PC-3 (cell line): ENCODE measurements around the gene KCNQ1. TPM values are rescaled to one million over a fixed set of nuclear protein-coding genes. Genes with fewer than 3 reads are reported as not detected.

Experiments used
- ATAC-seq: fragments of 200-7000 bp; cut with Tn5 transposase; 2 replicates; pipeline ENCODE4 v1.9.1; 2020; ENCODE audit warnings: mild to moderate bottlenecking, moderate library complexity
- BruUV-seq: library from RNA; stranded (reverse); fragments of 400-500 nt; replicated peaks from 2 replicates; lab custom pipeline; 2021; lab: Mats Ljungman, UMichigan
- CTCF ChIA-PET: fragments of 300-600 bp; sonication (Branson Sonifier 250); formaldehyde crosslinking; loops from one replicate; lab custom pipeline; 2022; ENCODE audit warnings: antibody characterized with exemption; lab: Charles Lee
- POLR2A ChIA-PET: fragments of 300-600 bp; sonication (Branson Sonifier 250); formaldehyde crosslinking; loops from one replicate; lab custom pipeline; 2022; ENCODE audit warnings: antibody characterized with exemption; ENCODE audit not compliant: unreplicated experiment; lab: Charles Lee
- DNase-seq: peaks from one replicate; pipeline ENCODE4 v3.0.0-alpha.2; 2015
- H2AFZ ChIP-seq: fragments of 300-600 bp; sonication (generic); 2 replicates; pipeline ENCODE4 v1.6.0; 2016; ENCODE audit warnings: antibody characterized with exemption, low read length
- H3F3A ChIP-seq: fragments of 300-600 bp; sonication (generic); one replicate; pipeline ENCODE4 v1.6.0; 2017; ENCODE audit warnings: antibody characterized with exemption, low read length, control low read depth, mild to moderate bottlenecking; ENCODE audit not compliant: unreplicated experiment
- H3K27ac ChIP-seq: fragments of 300-600 bp; sonication (generic); 2 replicates; pipeline ENCODE4 v1.5.1; 2016; ENCODE audit warnings: mild to moderate bottlenecking, low read length
- H3K27me3 ChIP-seq: fragments of 300-600 bp; sonication (generic); 2 replicates; pipeline ENCODE4 v1.6.1; 2016; ENCODE audit warnings: low read length, mixed read lengths
- H3K36me3 ChIP-seq: fragments of 300-600 bp; sonication (generic); 2 replicates; pipeline ENCODE4 v1.6.1; 2016; ENCODE audit warnings: low read depth, mixed run types, low read length, mixed read lengths
- H3K4me1 ChIP-seq: fragments of 300-600 bp; sonication (generic); 2 replicates; pipeline ENCODE4 v1.5.1; 2016; ENCODE audit warnings: low read length; ENCODE audit not compliant: insufficient read depth
- H3K4me2 ChIP-seq: fragments of 300-600 bp; sonication (generic); 2 replicates; pipeline ENCODE4 v1.6.0; 2016; ENCODE audit warnings: low read length
- H3K4me3 ChIP-seq: fragments of 300-600 bp; sonication (generic); 2 replicates; pipeline ENCODE4 v1.5.1; 2016; ENCODE audit warnings: mild to moderate bottlenecking, low read length, mixed read lengths
- H3K79me2 ChIP-seq: fragments of 300-600 bp; sonication (generic); 2 replicates; pipeline ENCODE4 v1.6.1; 2017; ENCODE audit warnings: low read length, mixed read lengths
- H3K9ac ChIP-seq: fragments of 300-600 bp; sonication (generic); 2 replicates; pipeline ENCODE4 v1.6.0; 2016; ENCODE audit warnings: mild to moderate bottlenecking, low read length
- H3K9me2 ChIP-seq: fragments of 300-600 bp; sonication (generic); replicated peaks from 2 replicates; pipeline ENCODE4 v1.6.1; 2016; ENCODE audit warnings: mixed run types, low read length, mixed read lengths
- H3K9me3 ChIP-seq: fragments of 300-600 bp; sonication (generic); 2 replicates; pipeline ENCODE4 v1.6.1; 2016; ENCODE audit warnings: low read length, mixed read lengths
- H4K20me1 ChIP-seq: fragments of 300-600 bp; sonication (generic); 2 replicates; pipeline ENCODE4 v1.6.1; 2016; ENCODE audit warnings: low read length, mixed read lengths
- EZH2 ChIP-seq: fragments of 300-600 bp; sonication (generic); IDR thresholded peaks from one replicate; pipeline ENCODE4 v1.6.1; 2017; ENCODE audit warnings: antibody characterized with exemption, mild to moderate bottlenecking, low read length; ENCODE audit not compliant: unreplicated experiment
- EZH2phosphoT487 ChIP-seq: fragments of 300-600 bp; sonication (generic); IDR thresholded peaks from 2 replicates; pipeline ENCODE4 v1.6.1; 2018; ENCODE audit warnings: mild to moderate bottlenecking, antibody characterized with exemption, low read length, borderline replicate concordance
- intact Hi-C: fragments of 100-400 bp; cut with micrococcal nuclease; formaldehyde crosslinking; loops from 2 replicates; pipeline ENCODE4 v1.9.0; 2023
- total RNA-seq: library from RNA; depleted of rRNA; stranded (reverse); fragments of >200 nt; gene quantifications from 2 replicates; pipeline ENCODE4 v1.2.3, GENCODE V29; 2014
- TF ChIP-seq, protein P1 (sequence below): fragments of 300-600 bp; sonication (generic); conservative IDR thresholded peaks from 2 replicates; pipeline ENCODE4 v1.5.1; 2017; ENCODE audit warnings: antibody characterized with exemption, low read depth, mild to moderate bottlenecking, low read length

The KCNQ1 gene
- total RNA-seq, 1 experiment from 2014 or later = 0.40 TPM

DNA sequence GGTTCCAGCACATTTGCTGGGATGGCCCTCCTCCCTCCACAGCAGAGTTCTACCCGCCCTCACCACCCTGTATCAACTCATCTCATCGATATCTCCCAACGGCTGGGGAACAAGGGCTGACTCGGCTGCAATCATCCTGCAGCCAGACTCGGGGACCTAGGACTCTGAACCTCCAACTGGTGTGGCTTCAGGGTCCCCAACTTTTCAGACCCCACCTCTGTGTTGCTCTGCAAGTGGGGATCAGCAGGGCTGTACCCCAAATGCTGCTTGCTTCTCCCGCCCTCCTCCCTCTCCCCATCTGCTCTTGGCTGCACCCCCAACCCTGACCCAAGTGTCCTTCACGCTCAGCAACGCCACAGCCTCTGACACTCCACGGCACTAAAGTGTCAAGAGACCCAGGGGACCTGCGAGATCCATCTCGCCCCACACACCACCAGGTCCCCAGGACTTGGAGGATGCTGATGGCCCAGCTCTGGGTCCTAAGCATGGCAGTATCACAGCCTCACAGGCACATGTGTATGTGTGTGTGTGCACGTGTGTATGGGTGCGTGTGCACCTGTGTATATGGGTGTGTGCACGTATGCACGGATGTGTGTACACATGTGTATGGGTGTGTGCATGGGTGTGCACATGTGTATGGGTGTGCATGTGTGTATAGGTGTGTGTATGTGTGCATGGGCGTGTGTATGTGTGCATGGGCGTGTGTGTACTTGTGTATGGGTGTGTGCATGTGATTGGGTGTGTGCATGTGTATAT is 26.4 kb downstream of the KCNQ1 start:
- Histone ChIP-seq H3F3A (no peaks in the 10 kb centered on the region), H3K9me2 (no peaks in the 10 kb centered on the region), H3K9ac (no peak overlapping the region), H3K4me1 (no peaks in the 10 kb centered on the region), H3K4me2 (no peak overlapping the region), H3K27me3 (no peaks in the 10 kb centered on the region), H3K4me3 (no peak overlapping the region), H2AFZ (no peak overlapping the region), H3K36me3 (no peaks in the 10 kb centered on the region), H4K20me1 (no peaks in the 10 kb centered on the region), H3K9me3 (no peaks in the 10 kb centered on the region), H3K27ac (no peak overlapping the region), H3K79me2 (no peaks in the 10 kb centered on the region)
- DNase-seq (no peak), ATAC-seq (no peak)
- TF ChIP-seq, protein P1, sequence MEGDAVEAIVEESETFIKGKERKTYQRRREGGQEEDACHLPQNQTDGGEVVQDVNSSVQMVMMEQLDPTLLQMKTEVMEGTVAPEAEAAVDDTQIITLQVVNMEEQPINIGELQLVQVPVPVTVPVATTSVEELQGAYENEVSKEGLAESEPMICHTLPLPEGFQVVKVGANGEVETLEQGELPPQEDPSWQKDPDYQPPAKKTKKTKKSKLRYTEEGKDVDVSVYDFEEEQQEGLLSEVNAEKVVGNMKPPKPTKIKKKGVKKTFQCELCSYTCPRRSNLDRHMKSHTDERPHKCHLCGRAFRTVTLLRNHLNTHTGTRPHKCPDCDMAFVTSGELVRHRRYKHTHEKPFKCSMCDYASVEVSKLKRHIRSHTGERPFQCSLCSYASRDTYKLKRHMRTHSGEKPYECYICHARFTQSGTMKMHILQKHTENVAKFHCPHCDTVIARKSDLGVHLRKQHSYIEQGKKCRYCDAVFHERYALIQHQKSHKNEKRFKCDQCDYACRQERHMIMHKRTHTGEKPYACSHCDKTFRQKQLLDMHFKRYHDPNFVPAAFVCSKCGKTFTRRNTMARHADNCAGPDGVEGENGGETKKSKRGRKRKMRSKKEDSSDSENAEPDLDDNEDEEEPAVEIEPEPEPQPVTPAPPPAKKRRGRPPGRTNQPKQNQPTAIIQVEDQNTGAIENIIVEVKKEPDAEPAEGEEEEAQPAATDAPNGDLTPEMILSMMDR = no peak
- TF ChIP-seq EZH2phosphoT487 (no peak), EZH2 (no peak)
- ChIA-PET POLR2A (no interaction called here), CTCF (no interaction called here)
- no TSS peak for BruUV-seq
- intact Hi-C loops = no loop called here

DNA sequence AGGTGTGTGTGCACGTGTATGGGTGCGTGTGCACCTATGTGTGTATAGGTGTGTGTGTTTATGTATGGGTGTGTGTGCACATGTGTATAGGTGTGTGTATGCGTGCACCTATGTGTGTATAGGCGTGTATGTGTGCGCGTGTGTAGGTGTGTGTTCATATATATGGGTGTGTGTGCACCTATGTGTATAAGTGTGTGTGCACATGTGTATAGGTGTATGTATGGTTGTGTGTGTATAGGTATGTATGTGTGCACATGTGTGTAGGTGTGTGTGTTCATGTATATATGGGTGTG is 26.9 kb downstream of the KCNQ1 start:
- no peak overlapping the region for H3K4me2 ChIP-seq
- no peaks in the 10 kb centered on the region for H4K20me1 ChIP-seq
- BruUV-seq = no TSS peak
- no peak overlapping the region for H2AFZ ChIP-seq
- intact Hi-C loops = no loop called here
- H3K27ac ChIP-seq = no peak overlapping the region
- no peak overlapping the region for H3K4me3 ChIP-seq
- no peaks in the 10 kb centered on the region for H3K9me3 ChIP-seq
- H3K27me3 ChIP-seq = no peaks in the 10 kb centered on the region
- no peaks in the 10 kb centered on the region for H3F3A ChIP-seq
- no peaks in the 10 kb centered on the region for H3K79me2 ChIP-seq
- H3K36me3 ChIP-seq = no peaks in the 10 kb centered on the region
- H3K9ac ChIP-seq = no peak overlapping the region
- CTCF ChIA-PET = no interaction called here
- POLR2A ChIA-PET = no interaction called here
- ATAC-seq (no peak), DNase-seq (no peak)
- TF ChIP-seq, protein P1 = no peak
- TF ChIP-seq EZH2phosphoT487 (no peak), EZH2 (no peak)
- no peaks in the 10 kb centered on the region for H3K9me2 ChIP-seq
- no peaks in the 10 kb centered on the region for H3K4me1 ChIP-seq

DNA sequence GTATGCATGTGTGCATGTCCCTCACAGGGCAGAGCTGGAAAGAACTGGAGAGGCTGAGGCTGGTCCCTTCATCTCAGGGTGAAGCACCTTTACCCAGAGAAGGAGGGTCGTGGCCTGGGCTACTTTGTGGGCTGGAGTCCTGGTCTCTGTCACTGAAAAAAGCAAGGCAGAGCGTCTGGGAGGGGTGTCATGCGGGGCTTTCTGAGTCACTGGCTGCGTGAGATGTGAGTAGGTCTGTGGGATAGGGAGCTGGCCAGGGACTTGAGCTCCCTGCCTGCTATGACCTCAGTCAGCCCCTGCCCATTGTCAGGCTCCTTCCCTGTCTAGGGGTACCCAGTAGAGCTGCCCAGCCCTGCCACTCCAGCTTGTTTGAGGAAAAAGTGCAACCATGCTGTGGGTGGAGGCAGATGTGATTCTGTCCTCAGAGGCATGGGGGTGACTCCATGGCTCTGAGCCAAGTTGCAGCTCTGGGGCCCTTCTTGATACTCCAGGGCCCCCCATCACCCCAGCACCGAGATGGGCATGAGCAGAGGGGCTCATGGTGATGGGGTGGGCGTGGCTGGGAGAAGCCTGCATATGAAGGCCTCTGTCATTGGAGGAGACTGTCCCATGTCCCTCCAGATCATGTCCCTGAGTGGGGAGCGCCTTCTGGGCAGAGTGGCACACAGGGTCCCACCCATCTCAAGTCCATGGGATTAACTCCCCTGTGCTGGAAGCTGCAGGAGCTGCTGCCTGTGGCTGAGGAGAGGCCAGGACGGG is 27.8 kb downstream of the KCNQ1 start:
- intact Hi-C loops = no loop called here
- H3K27me3 ChIP-seq = no peaks in the 10 kb centered on the region
- no TSS peak for BruUV-seq
- no peaks in the 10 kb centered on the region for H3K9me2 ChIP-seq
- H3K9ac ChIP-seq = no peak overlapping the region
- H3K9me3 ChIP-seq = no peaks in the 10 kb centered on the region
- no peak overlapping the region for H3K4me3 ChIP-seq
- H3K79me2 ChIP-seq = no peaks in the 10 kb centered on the region
- ChIA-PET POLR2A (no interaction called here), CTCF (no interaction called here)
- no peaks in the 10 kb centered on the region for H3F3A ChIP-seq
- no peak overlapping the region for H3K27ac ChIP-seq
- H4K20me1 ChIP-seq = no peaks in the 10 kb centered on the region
- H3K36me3 ChIP-seq = no peaks in the 10 kb centered on the region
- no peak overlapping the region for H3K4me2 ChIP-seq
- ATAC-seq = no peak
- TF ChIP-seq, protein P1 = no peak
- no peak for TF ChIP-seq EZH2
- TF ChIP-seq EZH2phosphoT487 = no peak
- no peak for DNase-seq
- no peak overlapping the region for H2AFZ ChIP-seq
- no peaks in the 10 kb centered on the region for H3K4me1 ChIP-seq
